Neural progenitor cell (in vitro differentiated cells): ENCODE results near the gene ALDH8A1. TPM values are rescaled to one million over a fixed set of nuclear protein-coding genes. Genes with fewer than 3 reads are reported as not detected.

ENCODE experiments used
- DNase-seq: peaks from one replicate; pipeline ENCODE4 v3.0.0-alpha.2; 2016; ENCODE audit warnings: low spot score
- H2AFZ ChIP-seq: fragments of 200-600 bp; sonication (generic); replicated peaks from 2 replicates; pipeline ENCODE4 v1.6.1; 2016; ENCODE audit warnings: antibody characterized with exemption
- H3F3A ChIP-seq: fragments of 200-600 bp; sonication (generic); 2 replicates; pipeline ENCODE4 v1.6.1; 2016; ENCODE audit warnings: antibody characterized with exemption, low read depth
- H3K27ac ChIP-seq: fragments of 200-600 bp; sonication (generic); 2 replicates; pipeline ENCODE4 v1.5.1; 2016; ENCODE audit warnings: mild to moderate bottlenecking
- H3K27me3 ChIP-seq: fragments of 200-600 bp; sonication (generic); 2 replicates; pipeline ENCODE4 v1.6.1; 2016; ENCODE audit warnings: mild to moderate bottlenecking, moderate library complexity
- H3K36me3 ChIP-seq: fragments of 200-600 bp; sonication (generic); 2 replicates; pipeline ENCODE4 v1.5.1; 2016
- H3K4me1 ChIP-seq: fragments of 200-600 bp; sonication (generic); 2 replicates; pipeline ENCODE4 v1.6.1; 2016; ENCODE audit warnings: mixed run types
- H3K4me2 ChIP-seq: fragments of 200-600 bp; sonication (generic); 2 replicates; pipeline ENCODE4 v1.6.1; 2016
- H3K4me3 ChIP-seq: fragments of 200-600 bp; sonication (generic); 2 replicates; pipeline ENCODE4 v1.5.1; 2016
- H3K79me2 ChIP-seq: fragments of 200-600 bp; sonication (generic); 2 replicates; pipeline ENCODE4 v1.6.1; 2016; ENCODE audit warnings: low read depth
- H3K9ac ChIP-seq: fragments of 200-600 bp; sonication (generic); 2 replicates; pipeline ENCODE4 v1.6.1; 2016
- H3K9me3 ChIP-seq: fragments of 200-600 bp; sonication (generic); 2 replicates; pipeline ENCODE4 v1.5.1; 2016; ENCODE audit warnings: low read depth
- H4K20me1 ChIP-seq: fragments of 200-600 bp; sonication (generic); 2 replicates; pipeline ENCODE4 v1.6.1; 2016; ENCODE audit warnings: low read depth
- H3K27ac Mint-ChIP-seq: 3 replicates; pipeline ENCODE4 v1.8.0; 2021; ENCODE audit warnings: mixed read lengths
- H3K27me3 Mint-ChIP-seq: 2 replicates; pipeline ENCODE4 v1.8.0; 2022; ENCODE audit warnings: low read depth, mild to moderate bottlenecking, inconsistent platforms, moderate library complexity, mixed read lengths; ENCODE audit not compliant: insufficient read depth
- H3K36me3 Mint-ChIP-seq: 3 replicates; pipeline ENCODE4 v1.8.0; 2021; ENCODE audit warnings: mixed read lengths
- H3K4me1 Mint-ChIP-seq: 3 replicates; pipeline ENCODE4 v1.8.0; 2021; ENCODE audit warnings: mixed read lengths
- H3K4me3 Mint-ChIP-seq: 3 replicates; pipeline ENCODE4 v1.8.0; 2021; ENCODE audit warnings: mild to moderate bottlenecking, moderate library complexity, mixed read lengths
- H3K9me3 Mint-ChIP-seq: 3 replicates; pipeline ENCODE4 v1.8.0; 2020; ENCODE audit warnings: mixed read lengths
- EZH2 ChIP-seq: fragments of 200-600 bp; sonication (generic); IDR thresholded peaks from 2 replicates; pipeline ENCODE4 v1.6.1; 2017; ENCODE audit warnings: antibody characterized with exemption, mild to moderate bottlenecking, moderate library complexity
- EZH2phosphoT487 ChIP-seq: fragments of 200-600 bp; sonication (generic); IDR thresholded peaks from 2 replicates; pipeline ENCODE4 v1.6.1; 2017; ENCODE audit warnings: antibody characterized with exemption
- total RNA-seq: library from RNA; depleted of rRNA; stranded (reverse); fragments of >200 nt; gene quantifications from 2 replicates; pipeline ENCODE4 v1.2.3, GENCODE V29; 2015; ENCODE audit warnings: low replicate concordance
- TF ChIP-seq, protein P1 (sequence below): fragments of 200-600 bp; sonication (generic); IDR thresholded peaks from 2 replicates; pipeline ENCODE4 v1.5.1; 2017; ENCODE audit warnings: antibody characterized with exemption, mild to moderate bottlenecking

Gene ALDH8A1
- total RNA-seq, 1 donor from 2014 or later, result not detected

DNA sequence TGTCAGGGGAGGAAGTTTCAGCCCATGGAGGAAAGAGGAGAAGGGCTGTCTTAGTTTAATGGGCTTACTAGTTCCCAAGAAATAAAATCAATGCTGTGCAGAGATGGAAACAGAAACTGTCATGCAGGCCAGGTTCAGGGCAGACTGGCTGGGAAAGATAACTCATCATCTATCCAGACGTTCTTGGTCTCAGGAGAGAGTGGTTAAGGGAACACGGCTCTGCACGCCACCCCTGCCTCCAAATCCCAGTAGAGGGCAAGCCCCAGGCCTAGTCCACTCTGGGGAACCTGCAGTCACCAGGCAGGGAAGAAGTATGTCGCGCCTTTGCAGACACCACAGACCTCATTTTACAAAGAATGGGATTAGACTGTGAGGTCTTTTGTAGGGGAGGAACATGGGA, 12.5 kb downstream of the ALDH8A1 start:
- Histone ChIP-seq H3K27ac (no peak overlapping the region), H3K4me3 (no peak overlapping the region), H3K36me3 (no peaks in the 10 kb centered on the region), H3K27me3 (no peaks in the 10 kb centered on the region), H3K4me1 (no peaks in the 10 kb centered on the region), H4K20me1 (no peaks in the 10 kb centered on the region), H2AFZ (peak overlapping the region; percentile 12), H3F3A (no peaks in the 10 kb centered on the region), H3K79me2 (no peaks in the 10 kb centered on the region), H3K4me2 (no peak overlapping the region), H3K9ac (no peak overlapping the region), H3K9me3 (no peaks in the 10 kb centered on the region)
- Mint-ChIP-seq H3K36me3 (no peaks in the 10 kb centered on the region), H3K4me3 (no peak overlapping the region), H3K9me3 (peaks cover 2% of the 10 kb centered on the region), H3K27ac (no peak overlapping the region), H3K27me3 (no peaks in the 10 kb centered on the region), H3K4me1 (peaks cover 3% of the 10 kb centered on the region)
- no peak for DNase-seq
- TF ChIP-seq, protein P1, sequence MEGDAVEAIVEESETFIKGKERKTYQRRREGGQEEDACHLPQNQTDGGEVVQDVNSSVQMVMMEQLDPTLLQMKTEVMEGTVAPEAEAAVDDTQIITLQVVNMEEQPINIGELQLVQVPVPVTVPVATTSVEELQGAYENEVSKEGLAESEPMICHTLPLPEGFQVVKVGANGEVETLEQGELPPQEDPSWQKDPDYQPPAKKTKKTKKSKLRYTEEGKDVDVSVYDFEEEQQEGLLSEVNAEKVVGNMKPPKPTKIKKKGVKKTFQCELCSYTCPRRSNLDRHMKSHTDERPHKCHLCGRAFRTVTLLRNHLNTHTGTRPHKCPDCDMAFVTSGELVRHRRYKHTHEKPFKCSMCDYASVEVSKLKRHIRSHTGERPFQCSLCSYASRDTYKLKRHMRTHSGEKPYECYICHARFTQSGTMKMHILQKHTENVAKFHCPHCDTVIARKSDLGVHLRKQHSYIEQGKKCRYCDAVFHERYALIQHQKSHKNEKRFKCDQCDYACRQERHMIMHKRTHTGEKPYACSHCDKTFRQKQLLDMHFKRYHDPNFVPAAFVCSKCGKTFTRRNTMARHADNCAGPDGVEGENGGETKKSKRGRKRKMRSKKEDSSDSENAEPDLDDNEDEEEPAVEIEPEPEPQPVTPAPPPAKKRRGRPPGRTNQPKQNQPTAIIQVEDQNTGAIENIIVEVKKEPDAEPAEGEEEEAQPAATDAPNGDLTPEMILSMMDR, result no peak
- TF ChIP-seq EZH2 (no peak), EZH2phosphoT487 (no peak)

DNA sequence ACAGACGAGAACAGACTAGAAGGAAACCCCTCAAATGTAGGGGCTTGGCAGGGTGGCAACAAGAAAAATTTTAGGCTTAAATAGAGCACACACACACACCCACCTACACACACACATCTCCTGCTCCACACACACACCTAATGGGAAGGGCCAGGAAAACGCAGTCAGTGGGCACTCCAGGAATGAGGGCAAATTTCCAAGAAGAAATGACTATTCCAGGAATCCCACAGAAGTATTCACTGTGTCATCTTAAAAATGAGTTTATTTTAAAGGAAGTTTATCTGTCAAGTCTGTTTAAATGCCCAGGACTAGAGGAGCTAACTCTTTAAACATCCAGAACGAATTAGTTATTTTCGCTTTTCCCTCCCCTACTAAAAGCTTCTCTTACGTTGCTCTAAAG, 13.0 kb downstream of the ALDH8A1 start:
- H3K27ac ChIP-seq, result no peak overlapping the region
- peaks cover 3% of the 10 kb centered on the region for H3K4me1 Mint-ChIP-seq
- no peaks in the 10 kb centered on the region for H3K27me3 Mint-ChIP-seq
- no peak overlapping the region for H3K27ac Mint-ChIP-seq
- H3K4me3 ChIP-seq, result no peak overlapping the region
- H3K9ac ChIP-seq, result no peak overlapping the region
- H3K27me3 ChIP-seq, result no peaks in the 10 kb centered on the region
- DNase-seq, result no peak
- no peak overlapping the region for H3K4me3 Mint-ChIP-seq
- H3K4me2 ChIP-seq, result no peak overlapping the region
- H3K9me3 ChIP-seq, result no peaks in the 10 kb centered on the region
- H3K36me3 ChIP-seq, result no peaks in the 10 kb centered on the region
- no peaks in the 10 kb centered on the region for H3K79me2 ChIP-seq
- no peaks in the 10 kb centered on the region for H4K20me1 ChIP-seq
- no peaks in the 10 kb centered on the region for H3K36me3 Mint-ChIP-seq
- H3F3A ChIP-seq, result no peaks in the 10 kb centered on the region
- no peak for TF ChIP-seq EZH2
- TF ChIP-seq EZH2phosphoT487, result no peak
- TF ChIP-seq, protein P1, result no peak
- peaks cover 2% of the 10 kb centered on the region for H3K9me3 Mint-ChIP-seq
- H3K4me1 ChIP-seq, result no peaks in the 10 kb centered on the region
- peak overlapping the region; percentile 12 for H2AFZ ChIP-seq

DNA sequence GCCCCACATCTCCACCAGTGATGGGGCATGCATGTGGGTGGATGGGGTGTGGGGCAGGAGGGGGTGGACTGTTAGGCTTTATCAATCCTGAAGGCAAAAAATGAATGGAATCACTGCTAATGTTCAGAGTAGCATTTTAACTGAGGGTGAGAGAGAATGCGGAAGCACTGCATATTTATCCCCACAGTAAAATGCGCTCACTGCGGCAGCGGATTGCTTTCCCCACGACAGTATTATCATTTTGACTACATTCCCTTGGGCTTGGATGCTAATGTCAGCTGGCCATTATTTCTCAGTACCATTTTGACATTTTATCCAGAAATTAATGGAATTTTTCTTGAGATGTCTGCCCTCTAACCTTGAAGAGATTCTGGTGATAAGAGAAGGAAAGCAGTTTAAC, 13.4 kb downstream of the ALDH8A1 start:
- no peaks in the 10 kb centered on the region for H3K27me3 ChIP-seq
- H3K4me3 Mint-ChIP-seq, result no peak overlapping the region
- peaks cover 2% of the 10 kb centered on the region for H3K9me3 Mint-ChIP-seq
- H3K27me3 Mint-ChIP-seq, result no peaks in the 10 kb centered on the region
- H2AFZ ChIP-seq, result no peak overlapping the region
- no peaks in the 10 kb centered on the region for H3K9me3 ChIP-seq
- no peak overlapping the region for H3K27ac Mint-ChIP-seq
- no peaks in the 10 kb centered on the region for H4K20me1 ChIP-seq
- no peaks in the 10 kb centered on the region for H3F3A ChIP-seq
- H3K9ac ChIP-seq, result no peak overlapping the region
- no peaks in the 10 kb centered on the region for H3K4me1 ChIP-seq
- H3K36me3 Mint-ChIP-seq, result no peaks in the 10 kb centered on the region
- no peaks in the 10 kb centered on the region for H3K79me2 ChIP-seq
- H3K4me1 Mint-ChIP-seq, result peaks cover 3% of the 10 kb centered on the region
- no peak overlapping the region for H3K4me2 ChIP-seq
- TF ChIP-seq, protein P1, result no peak
- no peak for TF ChIP-seq EZH2phosphoT487
- no peaks in the 10 kb centered on the region for H3K36me3 ChIP-seq
- H3K27ac ChIP-seq, result no peak overlapping the region
- no peak overlapping the region for H3K4me3 ChIP-seq
- DNase-seq, result no peak
